PFSK-1 (cell line): Measurements from ENCODE around the gene FOXC1.

Source experiments
- FOXP2 ChIP-seq: optimal IDR thresholded peaks from 2 replicates; pipeline ENCODE3; 2011; ENCODE audit warnings: borderline replicate concordance, control low read depth, inconsistent platforms; ENCODE audit not compliant: insufficient read depth; ENCODE audit errors: extremely low read length, extremely low read depth
- POLR2AphosphoS5 ChIP-seq: IDR thresholded peaks from 2 replicates; pipeline ENCODE4 v1.6.1; 2012; ENCODE audit warnings: low read depth, mild to moderate bottlenecking, control low read depth, low read length, moderate library complexity
- SIN3A ChIP-seq: IDR thresholded peaks from 2 replicates; pipeline ENCODE4 v1.6.1; 2012; ENCODE audit warnings: mild to moderate bottlenecking, low read length, moderate library complexity, borderline replicate concordance; ENCODE audit not compliant: insufficient read depth
- TAF1 ChIP-seq: IDR thresholded peaks from 2 replicates; pipeline ENCODE4 v1.6.1; 2012; ENCODE audit warnings: low read length, control low read depth, borderline replicate concordance; ENCODE audit not compliant: insufficient read depth
- TF ChIP-seq, protein P1 (sequence below), 2 experiments: IDR thresholded peaks; 2 replicates each; pipeline versions ENCODE4 v1.6.1 to v1.8.0; 2011 to 2012; ENCODE audit warnings: low read depth in 2 of 2, low read length in 2 of 2, control low read depth in 1 of 2, inconsistent platforms in 1 of 2, mild to moderate bottlenecking in 1 of 2, moderate library complexity in 1 of 2; ENCODE audit not compliant: insufficient read depth in 1 of 2

The FOXC1 gene

DNA sequence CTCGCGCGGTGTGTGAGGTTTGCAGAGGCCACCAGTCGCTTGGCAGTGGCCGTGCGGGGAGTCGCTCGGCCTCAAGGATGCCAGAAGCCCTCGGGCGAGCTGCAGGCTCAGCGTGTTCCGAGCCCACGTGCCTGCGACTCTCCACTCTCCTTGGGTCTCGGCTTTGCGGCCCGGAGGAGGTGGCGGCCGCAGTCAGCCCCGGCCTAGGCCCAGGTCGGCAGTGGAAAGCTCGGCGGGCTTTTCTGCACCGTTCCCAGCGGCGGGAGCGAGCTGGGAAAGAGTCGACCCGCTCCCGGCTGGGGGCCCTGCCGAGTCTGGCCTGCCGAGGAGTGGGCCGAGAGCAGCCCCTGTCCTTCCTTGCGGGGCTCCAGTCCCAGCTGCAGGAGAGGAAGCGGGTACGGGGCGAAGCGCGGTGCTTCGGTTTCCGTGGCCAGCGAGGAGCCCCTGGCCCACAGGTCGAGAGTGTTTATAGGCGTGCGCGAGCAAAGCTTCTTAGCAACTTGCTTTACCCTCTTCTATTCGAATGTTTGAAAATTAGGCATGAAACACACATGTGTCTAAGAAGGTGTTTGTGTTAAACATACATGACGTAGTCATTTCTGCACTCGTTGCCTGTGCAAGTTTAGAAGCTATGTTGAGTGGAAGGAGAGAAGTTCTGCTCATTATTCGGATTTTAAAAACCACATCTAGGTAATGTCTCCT is 5.6 kb downstream of the FOXC1 start:
- TF ChIP-seq TAF1 (no peak), SIN3A (no peak), POLR2AphosphoS5 (no peak), FOXP2 (no peak)
- TF ChIP-seq, protein P1, sequence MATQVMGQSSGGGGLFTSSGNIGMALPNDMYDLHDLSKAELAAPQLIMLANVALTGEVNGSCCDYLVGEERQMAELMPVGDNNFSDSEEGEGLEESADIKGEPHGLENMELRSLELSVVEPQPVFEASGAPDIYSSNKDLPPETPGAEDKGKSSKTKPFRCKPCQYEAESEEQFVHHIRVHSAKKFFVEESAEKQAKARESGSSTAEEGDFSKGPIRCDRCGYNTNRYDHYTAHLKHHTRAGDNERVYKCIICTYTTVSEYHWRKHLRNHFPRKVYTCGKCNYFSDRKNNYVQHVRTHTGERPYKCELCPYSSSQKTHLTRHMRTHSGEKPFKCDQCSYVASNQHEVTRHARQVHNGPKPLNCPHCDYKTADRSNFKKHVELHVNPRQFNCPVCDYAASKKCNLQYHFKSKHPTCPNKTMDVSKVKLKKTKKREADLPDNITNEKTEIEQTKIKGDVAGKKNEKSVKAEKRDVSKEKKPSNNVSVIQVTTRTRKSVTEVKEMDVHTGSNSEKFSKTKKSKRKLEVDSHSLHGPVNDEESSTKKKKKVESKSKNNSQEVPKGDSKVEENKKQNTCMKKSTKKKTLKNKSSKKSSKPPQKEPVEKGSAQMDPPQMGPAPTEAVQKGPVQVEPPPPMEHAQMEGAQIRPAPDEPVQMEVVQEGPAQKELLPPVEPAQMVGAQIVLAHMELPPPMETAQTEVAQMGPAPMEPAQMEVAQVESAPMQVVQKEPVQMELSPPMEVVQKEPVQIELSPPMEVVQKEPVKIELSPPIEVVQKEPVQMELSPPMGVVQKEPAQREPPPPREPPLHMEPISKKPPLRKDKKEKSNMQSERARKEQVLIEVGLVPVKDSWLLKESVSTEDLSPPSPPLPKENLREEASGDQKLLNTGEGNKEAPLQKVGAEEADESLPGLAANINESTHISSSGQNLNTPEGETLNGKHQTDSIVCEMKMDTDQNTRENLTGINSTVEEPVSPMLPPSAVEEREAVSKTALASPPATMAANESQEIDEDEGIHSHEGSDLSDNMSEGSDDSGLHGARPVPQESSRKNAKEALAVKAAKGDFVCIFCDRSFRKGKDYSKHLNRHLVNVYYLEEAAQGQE (IDR thresholded peaks at IDR 0.05; ENCODE audit: insufficient read depth in 1 of 2, low read depth in 2 of 2, low read length in 2 of 2): no peak

DNA sequence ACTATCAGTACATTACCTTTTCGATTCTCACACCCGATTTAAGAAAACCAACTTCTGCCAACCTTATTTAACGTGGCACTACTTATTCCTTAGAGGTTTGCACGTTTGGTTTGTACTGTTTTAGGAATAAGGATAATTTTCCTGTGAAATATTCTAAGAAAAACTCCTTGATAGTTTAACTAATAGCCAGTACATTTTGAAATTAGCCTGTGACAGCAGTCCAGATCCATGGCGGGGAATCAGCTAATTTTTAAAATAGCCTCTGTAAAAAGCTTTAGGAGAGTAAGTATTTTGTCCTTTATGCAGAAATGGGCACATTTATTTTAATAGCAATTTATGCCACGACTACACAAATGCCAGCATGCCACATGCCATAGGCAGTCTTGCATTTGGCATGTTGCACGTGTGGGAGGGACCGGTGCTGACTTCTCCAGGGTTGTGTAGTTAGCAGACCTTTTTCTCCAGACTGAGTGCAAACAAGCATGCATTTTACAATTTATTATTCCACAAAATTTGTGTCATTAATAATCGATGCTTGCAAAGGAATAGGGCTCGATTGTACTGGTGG is 6.2 kb downstream of the FOXC1 start:
- TF ChIP-seq, protein P1 (IDR thresholded peaks at IDR 0.05; ENCODE audit: insufficient read depth in 1 of 2, low read depth in 2 of 2, low read length in 2 of 2): no peak
- TF ChIP-seq TAF1 (no peak), POLR2AphosphoS5 (no peak), FOXP2 (no peak), SIN3A (no peak)

DNA sequence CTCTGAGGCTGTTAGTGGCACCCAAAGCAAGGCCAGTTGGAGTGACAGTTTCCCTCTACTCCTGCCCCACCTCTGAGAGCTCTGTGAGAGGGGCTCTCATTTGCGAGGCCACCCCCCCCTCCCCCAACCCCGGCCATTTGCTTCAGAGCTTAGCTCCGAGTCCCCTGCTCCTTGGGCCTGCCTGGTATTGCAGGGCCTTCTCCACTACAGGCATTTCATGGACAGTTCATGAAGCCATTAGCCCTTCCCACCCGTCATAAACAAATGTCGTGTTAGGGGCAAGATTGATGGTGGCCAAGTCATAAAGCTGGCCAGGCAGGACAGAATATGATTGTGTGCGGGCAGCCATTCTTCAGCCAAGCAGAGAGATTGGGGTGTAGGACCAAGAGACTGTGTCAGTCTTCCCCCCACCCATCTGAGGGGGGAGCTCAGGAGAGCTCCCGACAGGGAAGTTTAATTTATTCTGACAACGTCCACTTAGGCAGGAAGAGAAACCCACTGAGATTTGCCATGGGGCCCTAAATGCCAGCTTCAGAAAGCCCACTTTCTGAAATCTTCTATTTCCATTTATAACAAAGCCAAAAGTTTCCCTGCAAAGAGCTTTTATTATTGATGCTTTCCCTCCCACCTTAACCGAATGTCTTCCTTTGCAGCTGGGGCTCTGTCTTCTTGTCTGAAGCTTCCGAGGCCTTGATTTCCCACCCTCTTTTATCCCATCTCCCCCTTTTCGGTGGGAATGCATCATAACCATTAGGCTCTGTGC is 7.2 kb downstream of the FOXC1 start:
- TF ChIP-seq POLR2AphosphoS5: no peak
- TF ChIP-seq, protein P1 (IDR thresholded peaks at IDR 0.05; ENCODE audit: insufficient read depth in 1 of 2, low read depth in 2 of 2, low read length in 2 of 2): no peak
- no peak for TF ChIP-seq TAF1
- no peak for TF ChIP-seq SIN3A
- TF ChIP-seq FOXP2: no peak

DNA sequence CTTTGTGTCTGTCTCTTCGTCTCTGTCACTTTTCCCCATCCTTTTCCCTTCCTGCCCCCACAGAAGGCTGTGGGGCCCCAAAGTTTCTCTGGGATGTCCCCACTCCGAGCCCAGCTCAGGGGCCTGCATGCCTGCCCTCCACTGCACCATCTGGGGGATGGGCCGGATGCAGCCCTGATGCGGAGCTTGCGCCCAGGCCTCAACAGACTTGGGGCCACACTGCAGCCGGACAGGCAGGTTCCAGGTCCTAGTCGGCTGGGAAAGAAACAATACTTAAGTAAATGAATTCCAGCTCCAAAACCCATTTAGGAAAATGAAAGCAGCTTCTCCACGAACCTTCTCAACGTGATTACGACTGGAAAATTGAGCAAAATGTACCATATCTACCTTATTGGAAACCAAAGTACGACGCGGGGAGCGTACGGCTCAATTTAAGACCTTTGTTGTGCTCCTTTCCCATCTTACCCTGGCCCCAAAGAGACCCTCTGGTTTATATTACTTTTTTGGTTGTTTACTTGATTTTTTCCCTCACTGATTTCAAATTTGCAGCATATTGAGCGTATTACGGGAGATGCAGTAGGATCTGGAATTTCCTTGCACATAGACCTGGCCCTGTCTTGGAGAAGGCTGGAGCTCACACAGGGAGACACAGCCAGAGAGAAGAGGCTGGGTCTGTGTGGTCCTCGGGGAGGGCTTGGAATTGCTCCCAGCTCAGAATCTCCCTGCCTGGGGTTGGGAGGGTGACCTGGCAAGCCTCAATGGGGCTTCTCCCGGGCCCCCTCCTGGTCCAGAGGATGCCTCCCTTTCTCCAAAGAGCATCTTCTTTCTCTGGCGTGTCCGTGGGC is 8.0 kb downstream of the FOXC1 start:
- TF ChIP-seq SIN3A (no peak), POLR2AphosphoS5 (no peak), TAF1 (no peak), FOXP2 (no peak)
- TF ChIP-seq, protein P1 (IDR thresholded peaks at IDR 0.05; ENCODE audit: insufficient read depth in 1 of 2, low read depth in 2 of 2, low read length in 2 of 2): no peak
